Spleen (tissue), 11 donors: Measurements from ENCODE around the gene SEMA3E. TPM values are rescaled to one million over a fixed set of nuclear protein-coding genes. Genes with fewer than 3 reads are reported as not detected.

Source experiments
- DNase-seq: peaks from one replicate; pipeline ENCODE4 v3.0.0-alpha.2; 2020
- H3K27ac ChIP-seq, 8 donors: fragments of 200-600 bp; sonication (generic) in 7 of 8; 1 replicate in 4 of 8; 2 replicates in 4 of 8; pipeline versions ENCODE4 v1.5.0 to v1.8.0; 2016 to 2021; ENCODE audit warnings: inconsistent platforms in 4 of 8, mild to moderate bottlenecking in 4 of 8, moderate library complexity in 1 of 8
- H3K27me3 ChIP-seq, 7 donors: fragments of 200-600 bp; sonication (generic) in 6 of 7; replicated peaks in 1 of 7; 1 replicate in 4 of 7; 2 replicates in 3 of 7; pipeline versions ENCODE4 v1.5.0 to v1.8.0; 2016 to 2021; ENCODE audit warnings: inconsistent platforms in 3 of 7, mild to moderate bottlenecking in 1 of 7
- H3K36me3 ChIP-seq, 6 donors: fragments of 200-600 bp; sonication (generic) in 5 of 6; 1 replicate in 4 of 6; 2 replicates in 2 of 6; pipeline versions ENCODE4 v1.5.0 to v1.8.0; 2016 to 2021; ENCODE audit warnings: inconsistent platforms in 2 of 6
- H3K4me1 ChIP-seq, 6 donors: fragments of 200-600 bp; sonication (generic) in 5 of 6; 1 replicate in 3 of 6; 2 replicates in 3 of 6; pipeline versions ENCODE4 v1.5.0 to v1.8.0; 2016 to 2021; ENCODE audit warnings: inconsistent platforms in 3 of 6
- H3K4me3 ChIP-seq, 8 donors: fragments of 200-600 bp; sonication (generic) in 7 of 8; 1 replicate in 4 of 8; 2 replicates in 4 of 8; pipeline versions ENCODE4 v1.5.0 to v1.8.0; 2016 to 2021; ENCODE audit warnings: inconsistent platforms in 4 of 8, mild to moderate bottlenecking in 4 of 8, moderate library complexity in 2 of 8
- H3K9me3 ChIP-seq, 8 donors: fragments of 200-600 bp; sonication (generic) in 7 of 8; 1 replicate in 4 of 8; 2 replicates in 4 of 8; pipeline versions ENCODE4 v1.5.0 to v1.8.0; 2016 to 2021; ENCODE audit warnings: inconsistent platforms in 4 of 8
- POLR2A ChIP-seq, 3 donors: fragments of 450-650 bp; IDR thresholded peaks; one replicate each; pipeline ENCODE4 v1.5.1; 2017; ENCODE audit warnings: antibody characterized with exemption in 3 of 3, mild to moderate bottlenecking in 1 of 3
- POLR2AphosphoS5 ChIP-seq, 3 donors: sonication (generic); formaldehyde crosslinking; IDR thresholded peaks; one replicate each; pipeline ENCODE4 v1.5.1; 2017; ENCODE audit warnings: antibody characterized with exemption in 3 of 3
- WGBS, 5 donors: extraction: QIAGEN DNeasy Blood & Tissue Kit in 3 of 5; methylation state at CpG; one replicate each; pipeline versions ENCODE4 v1.1.5 to v1.1.7; 2013 to 2018; 5-methylcytosine and 5-hydroxymethylcytosine counted together
- intact Hi-C: fragments of 100-400 bp; cut with DNase I; formaldehyde crosslinking; loops from one replicate; pipeline ENCODE4 v1.15.0; 2023; ENCODE audit warnings: low total_unique reads
- polyA plus RNA-seq, 3 donors: library from polyadenylated mRNA; stranded (reverse); fragments of 200-250 nt; gene quantifications; one replicate each; pipeline ENCODE4 v1.2.1, GENCODE V29; 2013
- total RNA-seq, 7 donors: library from RNA; depleted of rRNA in 3 of 7; stranded (reverse); fragments of >200 nt in 3 of 7; fragmentation: NEBNext Ultra II Directional in 4 of 7; extraction: Animal tissue kit (Norgen Biotek cat#: 25700) in 4 of 7; gene quantifications; one replicate each; pipeline versions ENCODE4 v1.1.0 to v1.2.1, GENCODE V29; 2016 to 2021
- TF ChIP-seq, protein P1 (sequence below), 11 experiments: fragments of 200-600 bp in 7 of 11; fragments of 450-650 bp in 4 of 11; sonication (generic) in 4 of 11; IDR thresholded peaks in 8 of 11; conservative IDR thresholded peaks in 3 of 11; 1 replicate in 7 of 11; 2 replicates in 4 of 11; pipeline versions ENCODE4 v1.4.0 to v1.8.0; 2016 to 2021; ENCODE audit warnings: antibody characterized with exemption in 11 of 11, inconsistent platforms in 4 of 11, mild to moderate bottlenecking in 1 of 11
- donor health status: healthy with polysubstance abuse.
- donor health status: DM: no; HTN: no; CAD: no; lungs with moderate emphysema.
- donor health status: DM: no; HTN: no; CAD: no.
- donor health status: Bipolar disorder and iron deficiency.
- donor health status: healthy.
- donor health status: DM: no; HTN: no; CAD: no.
- donor health status: DM: yes; HTN: yes; CAD: no.

The SEMA3E gene
- total and polyA plus RNA-seq, 10 donors: under 0.01 to 0.44 (median 0.29) TPM; not detected in 7

- Histone ChIP-seq H3K36me3 (no peaks in the 10 kb centered on the region), H3K27me3 (peaks cover 0 to 7% (median 0%) of the 10 kb centered on the region in 7 donors), H3K9me3 (no peaks in the 10 kb centered on the region), H3K4me1 (no peaks in the 10 kb centered on the region), H3K4me3 (no peak overlapping the region), H3K27ac (no peak overlapping the region)
- intact Hi-C loops: no loop called here
- TF ChIP-seq POLR2AphosphoS5 (IDR thresholded peaks at IDR 0.05): no peak
- TF ChIP-seq POLR2A (IDR thresholded peaks at IDR 0.05): no peak
- TF ChIP-seq, protein P1, sequence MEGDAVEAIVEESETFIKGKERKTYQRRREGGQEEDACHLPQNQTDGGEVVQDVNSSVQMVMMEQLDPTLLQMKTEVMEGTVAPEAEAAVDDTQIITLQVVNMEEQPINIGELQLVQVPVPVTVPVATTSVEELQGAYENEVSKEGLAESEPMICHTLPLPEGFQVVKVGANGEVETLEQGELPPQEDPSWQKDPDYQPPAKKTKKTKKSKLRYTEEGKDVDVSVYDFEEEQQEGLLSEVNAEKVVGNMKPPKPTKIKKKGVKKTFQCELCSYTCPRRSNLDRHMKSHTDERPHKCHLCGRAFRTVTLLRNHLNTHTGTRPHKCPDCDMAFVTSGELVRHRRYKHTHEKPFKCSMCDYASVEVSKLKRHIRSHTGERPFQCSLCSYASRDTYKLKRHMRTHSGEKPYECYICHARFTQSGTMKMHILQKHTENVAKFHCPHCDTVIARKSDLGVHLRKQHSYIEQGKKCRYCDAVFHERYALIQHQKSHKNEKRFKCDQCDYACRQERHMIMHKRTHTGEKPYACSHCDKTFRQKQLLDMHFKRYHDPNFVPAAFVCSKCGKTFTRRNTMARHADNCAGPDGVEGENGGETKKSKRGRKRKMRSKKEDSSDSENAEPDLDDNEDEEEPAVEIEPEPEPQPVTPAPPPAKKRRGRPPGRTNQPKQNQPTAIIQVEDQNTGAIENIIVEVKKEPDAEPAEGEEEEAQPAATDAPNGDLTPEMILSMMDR (IDR thresholded peaks at IDR 0.05 in 8 of 11, conservative IDR thresholded peaks at IDR 0.05 in 3 of 11): no peak
- DNase-seq: no peak
Observed at GRCh38 chr7:83643012-83643411, 5.9 kb downstream of the SEMA3E start.

DNA sequence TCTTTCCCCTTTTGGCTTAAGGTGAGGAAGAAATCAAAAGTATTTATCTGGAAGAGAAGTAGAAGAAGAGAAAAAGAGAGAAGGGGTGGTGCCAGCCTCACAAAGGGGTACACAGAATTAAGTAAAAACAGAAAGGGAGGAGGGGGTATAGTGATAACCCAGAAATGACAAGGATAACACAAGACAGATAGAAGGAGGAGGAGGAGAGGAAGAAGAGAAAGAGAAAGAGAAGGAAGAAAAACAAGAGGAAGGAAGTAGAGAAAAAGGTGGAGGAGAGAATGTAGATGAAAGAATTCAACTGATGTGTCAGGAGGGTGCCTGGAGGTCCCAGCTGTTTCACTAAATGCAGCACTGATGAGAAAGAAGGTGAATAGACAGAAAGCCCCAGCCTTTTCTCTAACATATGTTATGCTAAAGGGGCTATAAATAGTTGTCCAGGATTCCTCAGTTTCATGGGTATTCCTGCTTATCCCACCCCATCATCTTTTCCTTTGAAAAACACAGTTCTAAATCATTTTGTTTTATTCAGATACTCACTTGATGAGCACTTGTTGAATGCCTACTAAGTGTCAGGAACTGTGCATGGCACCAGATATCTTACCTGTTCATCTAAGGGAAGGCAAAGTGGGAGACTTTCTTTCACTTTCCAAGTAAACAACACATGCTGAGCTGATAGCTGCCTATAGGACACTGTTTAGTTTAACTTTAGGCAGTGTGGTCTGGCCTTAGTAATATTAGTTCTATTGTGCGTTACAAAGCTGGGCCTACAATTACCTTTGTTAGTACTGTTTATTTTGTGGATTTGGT lies 8.0 kb downstream of the SEMA3E start:
- intact Hi-C loops: no loop called here
- Histone ChIP-seq H3K27ac (no peak overlapping the region), H3K4me3 (no peak overlapping the region), H3K9me3 (no peaks in the 10 kb centered on the region), H3K4me1 (no peaks in the 10 kb centered on the region), H3K27me3 (no peaks in the 10 kb centered on the region), H3K36me3 (no peaks in the 10 kb centered on the region)
- 64 to 86% (median 83%) methylated on average over 1 of the region's 1 CpG for WGBS, 5 donors
- TF ChIP-seq POLR2A (IDR thresholded peaks at IDR 0.05) (no peak), POLR2AphosphoS5 (IDR thresholded peaks at IDR 0.05) (no peak)
- TF ChIP-seq, protein P1 (IDR thresholded peaks at IDR 0.05 in 8 of 11, conservative IDR thresholded peaks at IDR 0.05 in 3 of 11): no peak
- no peak for DNase-seq

DNA sequence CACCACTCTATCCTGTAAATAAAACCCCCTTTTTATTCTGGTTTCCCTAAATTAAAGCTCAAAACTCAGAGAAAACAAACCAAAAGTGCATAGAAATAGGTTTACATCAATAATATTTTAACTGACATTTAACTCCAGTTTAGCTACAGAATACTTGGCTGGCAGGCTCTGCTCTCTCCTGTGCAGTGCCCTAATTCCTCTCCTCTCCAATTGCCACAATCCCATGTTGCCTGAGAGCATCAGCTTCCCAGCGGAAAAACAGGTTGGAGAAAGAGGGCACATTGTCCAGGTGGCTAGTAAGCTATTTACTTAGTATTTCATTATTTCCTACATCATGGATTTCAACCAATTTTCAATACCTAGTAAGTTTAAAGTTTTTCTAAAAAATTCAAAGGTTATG lies 8.7 kb downstream of the SEMA3E start:
- Histone ChIP-seq H3K4me3 (no peak overlapping the region), H3K4me1 (no peaks in the 10 kb centered on the region), H3K9me3 (no peaks in the 10 kb centered on the region), H3K27ac (no peak overlapping the region), H3K36me3 (no peaks in the 10 kb centered on the region), H3K27me3 (no peaks in the 10 kb centered on the region)
- intact Hi-C loops: no loop called here
- 58 to 94% (median 72%) methylated on average over 1 of the region's 1 CpG for WGBS, 5 donors
- DNase-seq: no peak
- TF ChIP-seq POLR2A (IDR thresholded peaks at IDR 0.05): no peak

GRCh38 chr7:83633516-83633915 lies 15.4 kb downstream of the SEMA3E start:
- intact Hi-C loops: no loop called here
- TF ChIP-seq, protein P1 (IDR thresholded peaks at IDR 0.05 in 8 of 11, conservative IDR thresholded peaks at IDR 0.05 in 3 of 11): no peak
- no peak for TF ChIP-seq POLR2A (IDR thresholded peaks at IDR 0.05)
- peaks cover 0 to 8% (median 0%) of the 10 kb centered on the region in 8 donors for H3K9me3 ChIP-seq
- H3K27ac ChIP-seq: no peak overlapping the region
- DNase-seq: no peak
- H3K4me1 ChIP-seq: no peaks in the 10 kb centered on the region
- no peak overlapping the region for H3K4me3 ChIP-seq
- H3K27me3 ChIP-seq: no peaks in the 10 kb centered on the region
- no peaks in the 10 kb centered on the region for H3K36me3 ChIP-seq
- 67 to 86% (median 82%) methylated on average over 2 of the region's 2 CpGs for WGBS, 5 donors
